HepG2 (cell line): ENCODE data around the gene RAB3GAP1. TPM values are rescaled to one million over a fixed set of nuclear protein-coding genes. Genes with fewer than 3 reads are reported as not detected.

ENCODE experiments used
- ATAC-seq: fragments of 200-7000 bp; cut with Tn5 transposase; 3 replicates; pipeline ENCODE4 v1.9.1; 2020; ENCODE audit warnings: mild to moderate bottlenecking, moderate library complexity
- BruUV-seq: library from RNA; stranded (reverse); fragments of 400-500 nt; replicated peaks from 2 replicates; lab custom pipeline; 2021; lab: Mats Ljungman, UMichigan
- CTCF ChIA-PET: fragments of 300-600 bp; formaldehyde crosslinking; extraction: SDS; loops from one replicate; lab custom pipeline; 2021; ENCODE audit warnings: low total read pairs, inconsistent platforms, low intra/inter-chr PET ratio; lab: Yijun Ruan, JAX
- POLR2A ChIA-PET: fragments of 350-600 bp; sonication (Branson Sonifier 250); formaldehyde crosslinking; loops from one replicate; lab custom pipeline; 2020; ENCODE audit warnings: antibody characterized with exemption, inconsistent platforms; lab: Yijun Ruan, JAX
- DNase-seq: peaks from one replicate; pipeline ENCODE4 v3.0.0-alpha.2; 2015; ENCODE audit warnings: low spot score
- FAIRE-seq: peaks from 3 replicates; lab custom pipeline; 2011; peaks lifted over from hg19 to GRCh38; lab: Jason Lieb, UNC
- H2AFZ ChIP-seq: one replicate; pipeline ENCODE4 v1.6.1; 2011; ENCODE audit warnings: low read length, inconsistent platforms
- H3K27ac ChIP-seq: fragments of 300-600 bp; 3 replicates; pipeline ENCODE4 v1.8.0; 2011; ENCODE audit warnings: mixed run types, mild to moderate bottlenecking, mixed read lengths, low read length, inconsistent platforms; ENCODE audit not compliant: insufficient read depth; ENCODE audit errors: extremely low read length
- H3K27me3 ChIP-seq, 2 experiments: fragments of 200-600 bp in 1 of 2; 2 replicates in 1 of 2; 3 replicates in 1 of 2; pipeline versions ENCODE4 v1.6.0 to v1.8.0; 2011; ENCODE audit warnings: low read length in 2 of 2, mild to moderate bottlenecking in 2 of 2, moderate library complexity in 2 of 2, inconsistent platforms in 1 of 2; ENCODE audit not compliant: insufficient read depth in 2 of 2, control insufficient read depth in 1 of 2
- H3K36me3 ChIP-seq, 2 experiments: fragments of 200-600 bp in 1 of 2; replicated peaks in 1 of 2; 2 replicates in 1 of 2; 3 replicates in 1 of 2; pipeline versions ENCODE4 v1.5.1 to v1.8.0; 2011; ENCODE audit warnings: low read length in 2 of 2, inconsistent platforms in 1 of 2; ENCODE audit not compliant: insufficient read depth in 2 of 2, control insufficient read depth in 1 of 2
- H3K4me1 ChIP-seq: 2 replicates; pipeline ENCODE4 v1.5.1; 2012; ENCODE audit warnings: low read length, inconsistent platforms; ENCODE audit not compliant: insufficient read depth
- H3K4me2 ChIP-seq: 2 replicates; pipeline ENCODE4 v1.6.0; 2011; ENCODE audit warnings: low read depth, low read length, inconsistent platforms
- H3K4me3 ChIP-seq, 3 experiments: fragments of 200-600 bp in 1 of 3; sonication (generic), shearing (Covaris generic) in 1 of 3; replicated peaks in 1 of 3; 2 replicates each; pipeline ENCODE4 v1.5.1; 2011 to 2016; ENCODE audit warnings: low read length in 3 of 3, inconsistent platforms in 2 of 3, low read depth in 2 of 3, mild to moderate bottlenecking in 2 of 3, control low read depth in 1 of 3, mixed read lengths in 1 of 3; ENCODE audit not compliant: insufficient read depth in 1 of 3
- H3K79me2 ChIP-seq: one replicate; pipeline ENCODE4 v1.6.1; 2011; ENCODE audit warnings: low read length, inconsistent platforms; ENCODE audit not compliant: insufficient read depth
- H3K9ac ChIP-seq: 2 replicates; pipeline ENCODE4 v1.6.0; 2011; ENCODE audit warnings: mild to moderate bottlenecking, low read depth, low read length, inconsistent platforms; ENCODE audit not compliant: insufficient read depth
- H3K9me3 ChIP-seq: 2 replicates; pipeline ENCODE4 v1.5.1; 2012; ENCODE audit warnings: mild to moderate bottlenecking, low read length
- H4K20me1 ChIP-seq: 2 replicates; pipeline ENCODE4 v1.6.0; 2011; ENCODE audit warnings: inconsistent platforms, mild to moderate bottlenecking, low read length, moderate library complexity; ENCODE audit not compliant: insufficient read depth
- ATF4 ChIP-seq, 2 experiments: fragments of 450-650 bp in 1 of 2; sonication (generic) in 1 of 2; formaldehyde crosslinking; IDR thresholded peaks; 2 replicates each; pipeline versions ENCODE4 v1.5.0 to v1.8.0; 2020 to 2022; ENCODE audit warnings: mild to moderate bottlenecking in 1 of 2, missing genetic modification reagents in 1 of 2
- BCLAF1 ChIP-seq: fragments of 450-650 bp; IDR thresholded peaks from 2 replicates; pipeline ENCODE4 v1.6.1; 2017; ENCODE audit warnings: mild to moderate bottlenecking
- CEBPB ChIP-seq: IDR thresholded peaks from 2 replicates; pipeline ENCODE4 v1.6.1; 2011; ENCODE audit warnings: low read depth, low read length, improper control_type of control experiment, borderline replicate concordance
- FOSL2 ChIP-seq: sonication (generic); formaldehyde crosslinking; IDR thresholded peaks from 2 replicates; pipeline ENCODE4 v1.4.0; 2020; ENCODE audit warnings: missing genetic modification reagents
- GTF2F1 ChIP-seq: fragments of 150-350 bp; IDR thresholded peaks from 2 replicates; pipeline ENCODE4 v1.6.1; 2014; ENCODE audit warnings: low read length
- KAT7 ChIP-seq: IDR thresholded peaks from 2 replicates; pipeline ENCODE4 v1.6.1; 2018; ENCODE audit warnings: borderline replicate concordance, missing compliant biosample characterization
- PLRG1 ChIP-seq: fragments of 450-650 bp; conservative IDR thresholded peaks from 2 replicates; pipeline ENCODE4 v1.6.1; 2016
- RFX1 ChIP-seq: fragments of 450-650 bp; IDR thresholded peaks from 2 replicates; pipeline ENCODE4 v1.6.1; 2017
- WGBS: methylation state at CpG from one replicate; pipeline ENCODE4 v1.1.6; 2017; ENCODE audit warnings: low lambda C conversion rate; 5-methylcytosine and 5-hydroxymethylcytosine counted together
- in situ Hi-C: cut with HindIII; loops from 2 replicates; pipeline ENCODE4 v1.10.0; 2017; ENCODE audit warnings: low pct_unique_long_range_greater_than_20kb; ENCODE audit not compliant: extremely low pct_ligation_motif_present
- intact Hi-C: fragments of 100-400 bp; cut with micrococcal nuclease; formaldehyde crosslinking; loops from one replicate; pipeline ENCODE4 v1.10.0; 2022; ENCODE audit not compliant: unreplicated experiment
- polyA plus RNA-seq, 8 experiments: library from polyadenylated mRNA; depleted of rRNA in 3 of 8; stranded (reverse) in 7 of 8; unstranded in 1 of 8; fragments of >200 nt; fragmentation: Illumina TruSeq in 4 of 8; extraction: Trizol in 4 of 8; gene quantifications; 2 replicates each; pipeline versions ENCODE4 v1.2.1 to v1.2.3, GENCODE V29; 2011 to 2016; ENCODE audit warnings: low read depth in 4 of 8, missing spikeins in 1 of 8, mixed read lengths in 1 of 8; ENCODE audit not compliant: insufficient read depth in 1 of 8
- total RNA-seq, 5 experiments: library from RNA; depleted of rRNA; stranded (reverse); fragments of >200 nt; fragmentation: Illumina TruSeq; extraction: Trizol; gene quantifications; 2 replicates each; pipeline ENCODE4 v1.2.3, GENCODE V29; 2016; ENCODE audit warnings: low read depth in 1 of 5

RAB3GAP1 gene
- total and polyA plus RNA-seq, 2 of the 13 experiments (the other 11 are each of a cell fraction or from before 2014, with no cell fraction given): 15.2 to 48.8 TPM

- DNase-seq: no peak
- Histone ChIP-seq H2AFZ (no peak overlapping the region), H3K27ac (no peak overlapping the region), H3K36me3 (peaks cover 9 to 48% of the 10 kb centered on the region in 2 experiments; a peak in 4 of 5 replicates), H3K4me1 (no peaks in the 10 kb centered on the region), H3K4me2 (no peak overlapping the region), H3K79me2 (no peaks in the 10 kb centered on the region), H4K20me1 (no peaks in the 10 kb centered on the region), H3K27me3 (no peaks in the 10 kb centered on the region), H3K4me3 (no peak overlapping the region), H3K9me3 (no peaks in the 10 kb centered on the region), H3K9ac (no peak overlapping the region)
- intact Hi-C loops: loop anchor here (1.0 kb wide), 1 partner anchor 34 kb away; no protein-coding TSS in a partner anchor
- no peak for FAIRE-seq
- BruUV-seq: no TSS peak
- ChIA-PET POLR2A (no interaction called here), CTCF (no interaction called here)
- ATAC-seq: peak; percentile 57
- in situ Hi-C loops: no loop called here
- TF ChIP-seq BCLAF1 (no peak), KAT7 (CRISPR knock-in tag) (no peak), FOSL2 (CRISPR knock-in tag) (peak; percentile 80), GTF2F1 (no peak), CEBPB (0 out of 2 replicates have a peak, but pooled peaks have one; percentile 16), PLRG1 (no peak), ATF4 (CRISPR knock-in tag; IDR thresholded peaks at IDR 0.05) (peak in 1 of 2 experiments; percentile 90; a peak in 2 of 4 replicates), RFX1 (no peak)
- TF ChIP-seq, all 625 proteins: peak for 3
- 97% methylated on average over 1 of the region's 1 CpG for WGBS
These were observed 73.1 kb downstream of the RAB3GAP1 start for GRCh38 chr2:135124924-135125886.
